Measurements from ENCODE around the gene CCND3. TPM values are rescaled to one million over a fixed set of nuclear protein-coding genes. Genes with fewer than 3 reads are reported as not detected.

The CCND3 gene
- total and polyA plus RNA-seq, 2 of the 13 experiments (the other 11 are each of a cell fraction or from before 2014, with no cell fraction given), result 4.3 to 7.2 TPM

GRCh38 chr6:41939848-41940758 is 1.5 kb downstream of the CCND3 start (continued):
- TF ChIP-seq, protein P1, sequence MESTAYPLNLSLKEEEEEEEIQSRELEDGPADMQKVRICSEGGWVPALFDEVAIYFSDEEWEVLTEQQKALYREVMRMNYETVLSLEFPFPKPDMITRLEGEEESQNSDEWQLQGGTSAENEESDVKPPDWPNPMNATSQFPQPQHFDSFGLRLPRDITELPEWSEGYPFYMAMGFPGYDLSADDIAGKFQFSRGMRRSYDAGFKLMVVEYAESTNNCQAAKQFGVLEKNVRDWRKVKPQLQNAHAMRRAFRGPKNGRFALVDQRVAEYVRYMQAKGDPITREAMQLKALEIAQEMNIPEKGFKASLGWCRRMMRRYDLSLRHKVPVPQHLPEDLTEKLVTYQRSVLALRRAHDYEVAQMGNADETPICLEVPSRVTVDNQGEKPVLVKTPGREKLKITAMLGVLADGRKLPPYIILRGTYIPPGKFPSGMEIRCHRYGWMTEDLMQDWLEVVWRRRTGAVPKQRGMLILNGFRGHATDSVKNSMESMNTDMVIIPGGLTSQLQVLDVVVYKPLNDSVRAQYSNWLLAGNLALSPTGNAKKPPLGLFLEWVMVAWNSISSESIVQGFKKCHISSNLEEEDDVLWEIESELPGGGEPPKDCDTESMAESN (CRISPR knock-in tag; conservative IDR thresholded peaks at IDR 0.05), result no peak
- TF ChIP-seq NCOA1 (CRISPR knock-in tag; IDR thresholded peaks at IDR 0.05) (no peak), ZNF549 (CRISPR knock-in tag; IDR thresholded peaks at IDR 0.05) (no peak), EHMT2 (IDR thresholded peaks at IDR 0.05; ENCODE audit: borderline replicate concordance, low read depth, low read length) (no peak), SP5 (CRISPR knock-in tag; IDR thresholded peaks at IDR 0.05; ENCODE audit: borderline replicate concordance, low read depth) (no peak), TEAD2 (CRISPR knock-in tag; IDR thresholded peaks at IDR 0.05) (no peak), GRHL1 (CRISPR knock-in tag; conservative IDR thresholded peaks at IDR 0.05) (no peak), ZNF496 (CRISPR knock-in tag; IDR thresholded peaks at IDR 0.05; ENCODE audit: insufficient replicate concordance) (no peak)
- TF ChIP-seq, protein P2, sequence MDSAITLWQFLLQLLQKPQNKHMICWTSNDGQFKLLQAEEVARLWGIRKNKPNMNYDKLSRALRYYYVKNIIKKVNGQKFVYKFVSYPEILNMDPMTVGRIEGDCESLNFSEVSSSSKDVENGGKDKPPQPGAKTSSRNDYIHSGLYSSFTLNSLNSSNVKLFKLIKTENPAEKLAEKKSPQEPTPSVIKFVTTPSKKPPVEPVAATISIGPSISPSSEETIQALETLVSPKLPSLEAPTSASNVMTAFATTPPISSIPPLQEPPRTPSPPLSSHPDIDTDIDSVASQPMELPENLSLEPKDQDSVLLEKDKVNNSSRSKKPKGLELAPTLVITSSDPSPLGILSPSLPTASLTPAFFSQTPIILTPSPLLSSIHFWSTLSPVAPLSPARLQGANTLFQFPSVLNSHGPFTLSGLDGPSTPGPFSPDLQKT (CRISPR knock-in tag; IDR thresholded peaks at IDR 0.05; ENCODE audit: borderline replicate concordance), result no peak
- TF ChIP-seq, protein P3, sequence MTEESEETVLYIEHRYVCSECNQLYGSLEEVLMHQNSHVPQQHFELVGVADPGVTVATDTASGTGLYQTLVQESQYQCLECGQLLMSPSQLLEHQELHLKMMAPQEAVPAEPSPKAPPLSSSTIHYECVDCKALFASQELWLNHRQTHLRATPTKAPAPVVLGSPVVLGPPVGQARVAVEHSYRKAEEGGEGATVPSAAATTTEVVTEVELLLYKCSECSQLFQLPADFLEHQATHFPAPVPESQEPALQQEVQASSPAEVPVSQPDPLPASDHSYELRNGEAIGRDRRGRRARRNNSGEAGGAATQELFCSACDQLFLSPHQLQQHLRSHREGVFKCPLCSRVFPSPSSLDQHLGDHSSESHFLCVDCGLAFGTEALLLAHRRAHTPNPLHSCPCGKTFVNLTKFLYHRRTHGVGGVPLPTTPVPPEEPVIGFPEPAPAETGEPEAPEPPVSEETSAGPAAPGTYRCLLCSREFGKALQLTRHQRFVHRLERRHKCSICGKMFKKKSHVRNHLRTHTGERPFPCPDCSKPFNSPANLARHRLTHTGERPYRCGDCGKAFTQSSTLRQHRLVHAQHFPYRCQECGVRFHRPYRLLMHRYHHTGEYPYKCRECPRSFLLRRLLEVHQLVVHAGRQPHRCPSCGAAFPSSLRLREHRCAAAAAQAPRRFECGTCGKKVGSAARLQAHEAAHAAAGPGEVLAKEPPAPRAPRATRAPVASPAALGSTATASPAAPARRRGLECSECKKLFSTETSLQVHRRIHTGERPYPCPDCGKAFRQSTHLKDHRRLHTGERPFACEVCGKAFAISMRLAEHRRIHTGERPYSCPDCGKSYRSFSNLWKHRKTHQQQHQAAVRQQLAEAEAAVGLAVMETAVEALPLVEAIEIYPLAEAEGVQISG (CRISPR knock-in tag; IDR thresholded peaks at IDR 0.05), result no peak
- TF ChIP-seq, protein P4, sequence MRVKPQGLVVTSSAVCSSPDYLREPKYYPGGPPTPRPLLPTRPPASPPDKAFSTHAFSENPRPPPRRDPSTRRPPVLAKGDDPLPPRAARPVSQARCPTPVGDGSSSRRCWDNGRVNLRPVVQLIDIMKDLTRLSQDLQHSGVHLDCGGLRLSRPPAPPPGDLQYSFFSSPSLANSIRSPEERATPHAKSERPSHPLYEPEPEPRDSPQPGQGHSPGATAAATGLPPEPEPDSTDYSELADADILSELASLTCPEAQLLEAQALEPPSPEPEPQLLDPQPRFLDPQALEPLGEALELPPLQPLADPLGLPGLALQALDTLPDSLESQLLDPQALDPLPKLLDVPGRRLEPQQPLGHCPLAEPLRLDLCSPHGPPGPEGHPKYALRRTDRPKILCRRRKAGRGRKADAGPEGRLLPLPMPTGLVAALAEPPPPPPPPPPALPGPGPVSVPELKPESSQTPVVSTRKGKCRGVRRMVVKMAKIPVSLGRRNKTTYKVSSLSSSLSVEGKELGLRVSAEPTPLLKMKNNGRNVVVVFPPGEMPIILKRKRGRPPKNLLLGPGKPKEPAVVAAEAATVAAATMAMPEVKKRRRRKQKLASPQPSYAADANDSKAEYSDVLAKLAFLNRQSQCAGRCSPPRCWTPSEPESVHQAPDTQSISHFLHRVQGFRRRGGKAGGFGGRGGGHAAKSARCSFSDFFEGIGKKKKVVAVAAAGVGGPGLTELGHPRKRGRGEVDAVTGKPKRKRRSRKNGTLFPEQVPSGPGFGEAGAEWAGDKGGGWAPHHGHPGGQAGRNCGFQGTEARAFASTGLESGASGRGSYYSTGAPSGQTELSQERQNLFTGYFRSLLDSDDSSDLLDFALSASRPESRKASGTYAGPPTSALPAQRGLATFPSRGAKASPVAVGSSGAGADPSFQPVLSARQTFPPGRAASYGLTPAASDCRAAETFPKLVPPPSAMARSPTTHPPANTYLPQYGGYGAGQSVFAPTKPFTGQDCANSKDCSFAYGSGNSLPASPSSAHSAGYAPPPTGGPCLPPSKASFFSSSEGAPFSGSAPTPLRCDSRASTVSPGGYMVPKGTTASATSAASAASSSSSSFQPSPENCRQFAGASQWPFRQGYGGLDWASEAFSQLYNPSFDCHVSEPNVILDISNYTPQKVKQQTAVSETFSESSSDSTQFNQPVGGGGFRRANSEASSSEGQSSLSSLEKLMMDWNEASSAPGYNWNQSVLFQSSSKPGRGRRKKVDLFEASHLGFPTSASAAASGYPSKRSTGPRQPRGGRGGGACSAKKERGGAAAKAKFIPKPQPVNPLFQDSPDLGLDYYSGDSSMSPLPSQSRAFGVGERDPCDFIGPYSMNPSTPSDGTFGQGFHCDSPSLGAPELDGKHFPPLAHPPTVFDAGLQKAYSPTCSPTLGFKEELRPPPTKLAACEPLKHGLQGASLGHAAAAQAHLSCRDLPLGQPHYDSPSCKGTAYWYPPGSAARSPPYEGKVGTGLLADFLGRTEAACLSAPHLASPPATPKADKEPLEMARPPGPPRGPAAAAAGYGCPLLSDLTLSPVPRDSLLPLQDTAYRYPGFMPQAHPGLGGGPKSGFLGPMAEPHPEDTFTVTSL (CRISPR knock-in tag; IDR thresholded peaks at IDR 0.05; ENCODE audit: borderline replicate concordance), result no peak
- TF ChIP-seq, protein P5, sequence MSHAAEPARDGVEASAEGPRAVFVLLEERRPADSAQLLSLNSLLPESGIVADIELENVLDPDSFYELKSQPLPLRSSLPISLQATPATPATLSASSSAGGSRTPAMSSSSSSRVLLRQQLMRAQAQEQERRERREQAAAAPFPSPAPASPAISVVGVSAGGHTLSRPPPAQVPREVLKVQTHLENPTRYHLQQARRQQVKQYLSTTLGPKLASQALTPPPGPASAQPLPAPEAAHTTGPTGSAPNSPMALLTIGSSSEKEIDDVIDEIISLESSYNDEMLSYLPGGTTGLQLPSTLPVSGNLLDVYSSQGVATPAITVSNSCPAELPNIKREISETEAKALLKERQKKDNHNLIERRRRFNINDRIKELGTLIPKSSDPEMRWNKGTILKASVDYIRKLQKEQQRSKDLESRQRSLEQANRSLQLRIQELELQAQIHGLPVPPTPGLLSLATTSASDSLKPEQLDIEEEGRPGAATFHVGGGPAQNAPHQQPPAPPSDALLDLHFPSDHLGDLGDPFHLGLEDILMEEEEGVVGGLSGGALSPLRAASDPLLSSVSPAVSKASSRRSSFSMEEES (CRISPR knock-in tag; IDR thresholded peaks at IDR 0.05), result no peak
